Measurements from ENCODE around the gene GABBR1. TPM values are rescaled to one million over a fixed set of nuclear protein-coding genes. Genes with fewer than 3 reads are reported as not detected.

Gene GABBR1
- total RNA-seq, 4 donors from 2014 or later: 4.7 to 92.4 (median 16.9) TPM

GRCh38 chr6:29610540-29610939, 22.4 kb downstream of the GABBR1 start:
- TF ChIP-seq POLR2A (IDR thresholded peaks at IDR 0.05) (no peak), CTCF (IDR thresholded peaks at IDR 0.05) (no peak)
- peaks cover 0 to 13% (median 0%) of the 10 kb centered on the region in 3 donors for H3K36me3 ChIP-seq
- no peak overlapping the region for H3K27ac ChIP-seq
- H3K4me3 ChIP-seq: no peak overlapping the region
- H3K9me3 ChIP-seq: no peaks in the 10 kb centered on the region
- H3K27me3 ChIP-seq: no peaks in the 10 kb centered on the region
- no peak for DNase-seq
- H3K4me1 ChIP-seq: no peaks in the 10 kb centered on the region

- H3K27me3 ChIP-seq: no peaks in the 10 kb centered on the region
- no peak for TF ChIP-seq POLR2A (IDR thresholded peaks at IDR 0.05)
- no peak for TF ChIP-seq CTCF (IDR thresholded peaks at IDR 0.05)
- no peak for DNase-seq
- H3K36me3 ChIP-seq: peaks cover 0 to 9% (median 0%) of the 10 kb centered on the region in 3 donors
- H3K4me3 ChIP-seq: no peak overlapping the region
- H3K27ac ChIP-seq: no peak overlapping the region
- H3K4me1 ChIP-seq: no peaks in the 10 kb centered on the region
- no peaks in the 10 kb centered on the region for H3K9me3 ChIP-seq
Observed at GRCh38 chr6:29608131-29608530, 24.9 kb downstream of the GABBR1 start.

DNA sequence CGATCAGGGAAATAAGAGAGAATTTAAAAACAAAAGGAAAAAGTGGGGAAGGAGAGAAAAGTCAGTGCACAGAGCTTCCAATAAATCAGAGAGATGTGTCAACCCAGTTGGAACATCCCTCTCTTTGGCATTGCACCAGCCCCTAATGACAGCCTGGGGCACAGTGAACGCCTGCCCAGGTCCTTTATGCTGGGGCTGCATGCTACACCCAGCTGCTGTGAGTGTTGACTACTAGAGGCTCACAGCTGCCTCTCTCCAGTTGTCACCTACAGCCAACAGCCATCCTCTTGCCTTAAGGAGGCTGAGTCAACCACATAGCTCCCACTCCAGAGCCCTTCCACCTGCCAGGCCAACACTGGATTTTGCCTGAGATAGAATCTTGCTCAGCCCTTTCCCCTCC, 29.1 kb downstream of the GABBR1 start:
- H3K36me3 ChIP-seq: no peaks in the 10 kb centered on the region
- no peaks in the 10 kb centered on the region for H3K27me3 ChIP-seq
- no peaks in the 10 kb centered on the region for H3K4me1 ChIP-seq
- no peak overlapping the region for H3K27ac ChIP-seq
- DNase-seq: no peak
- TF ChIP-seq POLR2A (IDR thresholded peaks at IDR 0.05) (no peak), CTCF (IDR thresholded peaks at IDR 0.05) (no peak)
- H3K4me3 ChIP-seq: no peak overlapping the region
- H3K9me3 ChIP-seq: no peaks in the 10 kb centered on the region

- TF ChIP-seq CTCF (IDR thresholded peaks at IDR 0.05): no peak
- TF ChIP-seq POLR2A (IDR thresholded peaks at IDR 0.05): no peak
- H3K9me3 ChIP-seq: no peaks in the 10 kb centered on the region
- H3K4me3 ChIP-seq: no peak overlapping the region
- no peaks in the 10 kb centered on the region for H3K36me3 ChIP-seq
- DNase-seq: no peak
- no peak overlapping the region for H3K27ac ChIP-seq
- H3K4me1 ChIP-seq: no peaks in the 10 kb centered on the region
- no peaks in the 10 kb centered on the region for H3K27me3 ChIP-seq
Observed at GRCh38 chr6:29603456-29603855, 29.5 kb downstream of the GABBR1 start.

GRCh38 chr6:29602564-29603361, 30.2 kb downstream of the GABBR1 start:
- H3K4me1 ChIP-seq: no peaks in the 10 kb centered on the region
- no peaks in the 10 kb centered on the region for H3K36me3 ChIP-seq
- DNase-seq: no peak

More at GRCh38 chr6:29602564-29603361, 30.2 kb downstream of the GABBR1 start:
- Histone ChIP-seq H3K9me3 (no peaks in the 10 kb centered on the region), H3K27ac (no peak overlapping the region), H3K27me3 (no peaks in the 10 kb centered on the region), H3K4me3 (no peak overlapping the region)
- no peak for TF ChIP-seq CTCF (IDR thresholded peaks at IDR 0.05)
- no peak for TF ChIP-seq POLR2A (IDR thresholded peaks at IDR 0.05)
